Stimulated activated naive CD8-positive, alpha-beta T cell treated with anti-CD3 and anti-CD28 coated beads, Interleukin-15, Interleukin-2, amounts not matched to agents 100 U/mL and 50 U/mL, for 24 hours (primary cell): Measurements from ENCODE around the gene NR3C2.
"Not testable (repeated sequence)": the region's sequence is repeated elsewhere in the genome, so short reads cannot be mapped to it uniquely, and the experiment has no call there.

Experiments used
- ATAC-seq: fragments of 150-1000 bp; cut with Tn5 transposase; one replicate; pipeline ENCODE4 v1.10.0; 2021
- DNase-seq: peaks from one replicate; pipeline ENCODE4 v3.0.0; 2021

The NR3C2 gene

DNA sequence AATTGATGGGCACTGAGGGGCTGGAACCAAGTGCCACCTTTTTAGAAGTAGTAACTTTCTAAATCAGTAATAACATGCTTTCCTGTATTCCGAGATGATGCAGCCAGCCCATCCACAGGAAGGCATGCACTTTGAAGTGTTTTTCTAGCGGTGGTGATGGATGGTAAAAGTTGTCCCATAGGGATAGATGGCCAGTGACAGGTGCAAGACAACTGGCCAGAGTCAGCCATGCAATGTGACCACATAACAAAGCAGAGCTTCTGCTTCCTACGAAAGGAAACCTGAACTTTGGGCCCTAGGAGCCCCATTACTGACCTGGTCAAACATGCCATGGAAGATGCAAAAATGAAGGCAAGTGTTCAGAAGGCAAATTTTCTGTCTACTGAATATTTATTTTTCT, 72.3 kb downstream of the NR3C2 start:
- ATAC-seq (no peak), DNase-seq (no peak)

DNA sequence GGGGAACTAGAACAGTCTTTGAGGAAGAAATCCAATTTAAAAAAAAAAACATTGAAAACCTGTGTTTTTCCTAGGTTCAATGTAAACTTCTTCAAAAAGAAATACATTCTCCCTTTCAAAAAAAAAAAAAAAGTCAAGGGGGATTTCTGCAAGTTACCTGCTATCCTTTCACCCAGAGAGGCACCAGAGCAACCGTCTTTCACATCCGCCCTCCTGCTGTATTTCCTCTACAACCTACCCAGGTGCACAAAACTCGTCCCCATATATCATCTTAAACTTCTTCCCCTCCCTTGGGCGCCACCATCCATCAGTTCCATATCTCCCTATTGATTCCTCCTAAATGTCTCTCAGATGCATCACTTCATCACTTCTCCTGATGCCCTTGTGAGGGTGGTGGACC, 74.5 kb downstream of the NR3C2 start:
- DNase-seq (no peak), ATAC-seq (no peak)

DNA sequence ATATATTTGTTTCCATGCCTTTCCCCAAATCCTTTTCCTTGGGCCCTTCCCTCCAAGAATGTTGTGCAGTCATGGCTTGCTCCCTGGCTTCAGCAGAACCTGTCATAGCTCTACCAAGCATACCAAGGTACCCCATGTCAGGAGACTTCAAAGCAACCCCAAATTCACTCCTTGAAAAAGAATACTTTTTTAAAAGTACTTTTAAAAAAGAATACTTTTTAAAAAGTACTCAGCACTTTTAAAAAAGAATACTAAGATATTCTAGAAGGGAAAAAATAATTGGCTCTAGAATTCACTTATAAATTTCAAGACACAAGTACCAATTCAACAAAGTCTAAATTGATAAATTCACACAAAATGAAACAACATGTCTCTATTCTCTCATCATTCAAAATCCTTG, 76.0 kb downstream of the NR3C2 start:
- no peak for DNase-seq
- no peak for ATAC-seq

DNA sequence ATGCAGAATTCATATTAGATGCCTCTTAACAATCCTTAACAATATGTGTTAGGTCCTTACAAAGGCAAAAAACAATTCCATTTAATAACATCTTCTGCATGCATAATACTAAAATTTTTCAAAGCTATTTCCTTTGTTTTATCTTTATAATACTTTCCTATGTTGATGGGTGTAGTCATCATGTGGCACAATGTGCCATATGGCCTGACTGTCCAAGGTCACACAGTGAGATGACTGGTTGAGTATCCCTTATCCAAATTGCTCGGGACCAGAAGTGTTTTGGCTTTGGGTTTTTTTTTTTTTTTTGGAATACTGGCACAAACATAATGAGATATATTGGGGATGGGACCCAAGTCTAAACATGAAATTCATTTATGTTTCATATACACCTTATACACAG, 77.7 kb downstream of the NR3C2 start:
- ATAC-seq, result no peak
- DNase-seq, result no peak

DNA sequence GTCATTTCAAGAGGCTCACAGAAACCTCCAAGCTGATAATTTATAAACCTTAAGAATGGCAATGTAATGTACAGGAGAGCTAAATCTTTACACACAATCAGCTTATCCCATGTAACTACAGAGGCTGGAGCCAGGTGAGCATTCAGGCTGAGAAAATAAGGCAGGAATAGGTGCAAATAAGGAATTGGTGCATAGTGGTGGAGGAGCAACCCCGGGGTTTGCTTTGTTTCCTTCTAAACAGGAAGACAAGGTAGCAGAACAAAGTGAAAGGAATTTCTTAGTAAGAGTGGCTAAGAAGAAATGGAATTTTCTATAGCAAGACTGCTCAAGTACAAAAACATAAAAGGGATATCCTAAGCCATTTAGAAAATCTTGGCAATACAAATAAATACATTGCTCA, 82.4 kb downstream of the NR3C2 start:
- no peak for ATAC-seq
- no peak for DNase-seq

DNA sequence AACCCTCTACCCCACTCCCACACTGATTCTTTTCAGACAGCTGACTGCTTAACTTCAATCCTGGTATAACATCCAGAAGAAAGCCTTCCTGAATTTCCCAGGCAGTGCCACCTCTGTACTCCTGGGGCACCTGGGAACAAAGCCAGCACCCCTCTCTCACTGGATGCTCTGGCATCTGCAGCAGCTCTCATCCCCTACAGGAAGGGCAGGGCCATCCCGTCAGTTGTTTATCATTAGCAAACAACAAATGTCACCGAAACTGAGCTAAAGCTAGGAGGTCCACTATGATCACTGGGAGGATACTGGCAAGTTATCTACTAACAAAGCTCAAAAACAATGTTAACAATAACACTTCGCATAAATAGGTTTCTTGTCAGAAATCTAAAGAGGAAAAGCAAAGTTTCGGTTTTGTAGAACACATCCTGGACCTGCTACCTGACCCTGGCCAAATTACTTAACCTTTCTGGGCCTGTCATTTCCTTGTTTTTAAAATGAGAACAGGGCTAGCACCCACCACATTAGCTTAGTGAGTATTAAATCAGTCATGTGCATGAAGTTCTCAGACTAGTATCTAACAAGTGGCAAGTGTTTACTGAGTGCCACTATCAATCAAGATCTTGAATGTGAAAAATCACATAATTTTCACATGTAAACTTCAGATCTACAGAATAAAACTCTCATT, 86.6 kb downstream of the NR3C2 start:
- ATAC-seq (no peak), DNase-seq (no peak)

DNA sequence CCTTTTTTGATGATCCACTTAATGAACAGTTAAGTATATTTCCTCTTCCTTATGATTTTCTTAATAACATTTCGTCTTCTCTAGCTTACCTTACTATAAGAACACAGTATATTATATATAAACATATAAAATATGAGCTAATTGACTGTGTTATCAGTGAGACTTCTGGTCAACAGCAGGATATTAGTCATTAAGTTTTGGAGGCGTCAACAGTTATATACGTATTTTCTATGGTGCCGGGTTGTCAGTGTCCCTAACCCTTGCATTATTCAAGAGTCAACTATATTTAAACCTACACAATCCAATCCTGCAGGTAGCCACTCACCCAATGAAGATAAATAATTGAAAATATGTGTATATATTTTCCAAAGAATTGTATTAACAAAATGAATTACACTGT, 88.0 kb downstream of the NR3C2 start:
- no peak for DNase-seq
- ATAC-seq, result no peak

DNA sequence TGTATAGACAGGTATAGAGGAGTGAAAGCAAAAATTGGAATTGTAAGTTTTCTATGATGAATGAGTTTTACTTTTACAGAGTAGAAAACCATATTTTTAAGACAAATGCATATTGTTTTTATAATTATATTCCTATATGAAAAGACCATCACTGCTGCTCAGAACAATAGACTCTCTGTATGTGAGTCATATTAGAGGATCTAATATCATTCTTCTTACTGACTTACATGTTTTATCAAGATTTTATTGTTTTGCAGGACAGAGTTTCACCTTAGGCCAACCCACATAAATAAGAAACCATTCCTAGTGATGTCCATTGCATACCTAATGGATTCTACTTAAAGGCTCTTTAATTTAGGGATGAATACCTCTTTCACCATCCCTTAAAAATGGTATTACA, 88.6 kb downstream of the NR3C2 start:
- ATAC-seq, result no peak
- no peak for DNase-seq

DNA sequence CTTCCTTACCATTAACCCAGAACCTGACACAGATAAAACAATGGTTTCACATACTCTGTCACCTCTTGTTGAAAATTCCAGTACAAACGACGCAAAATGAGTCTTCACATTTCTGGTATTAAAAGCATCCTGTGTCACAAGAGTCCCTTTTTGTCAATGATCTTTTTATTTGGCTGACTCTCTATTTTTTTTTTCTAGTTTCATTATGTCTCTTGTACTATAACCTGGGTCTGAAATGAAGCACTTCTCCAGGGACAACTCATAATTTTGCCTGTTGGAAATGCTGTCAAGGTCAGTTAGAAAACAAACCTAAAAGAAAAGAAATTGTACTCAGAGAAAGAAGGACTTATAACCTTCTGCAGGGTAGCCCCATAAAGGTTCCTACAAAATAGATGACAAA, 93.1 kb downstream of the NR3C2 start:
- ATAC-seq (no peak), DNase-seq (no peak)

DNA sequence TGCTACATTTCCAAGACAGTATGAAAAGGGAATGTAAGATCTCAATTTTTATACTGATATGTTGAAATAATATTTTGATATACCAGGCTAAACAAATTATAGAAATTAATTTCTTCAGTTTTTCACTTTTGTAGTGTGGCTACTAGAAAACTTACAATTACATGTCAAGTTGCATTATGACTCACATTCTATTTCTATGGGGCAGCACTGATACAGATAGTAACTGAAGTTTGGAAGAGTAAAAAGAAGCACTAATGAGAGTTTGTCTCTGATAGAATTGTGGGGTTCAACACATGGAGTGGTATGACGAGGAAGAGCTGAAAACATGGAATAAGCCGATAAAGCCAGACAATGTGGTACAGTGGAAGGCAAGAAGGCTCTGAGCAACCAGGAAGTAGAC, 95.6 kb downstream of the NR3C2 start:
- ATAC-seq (no peak), DNase-seq (no peak)

DNA sequence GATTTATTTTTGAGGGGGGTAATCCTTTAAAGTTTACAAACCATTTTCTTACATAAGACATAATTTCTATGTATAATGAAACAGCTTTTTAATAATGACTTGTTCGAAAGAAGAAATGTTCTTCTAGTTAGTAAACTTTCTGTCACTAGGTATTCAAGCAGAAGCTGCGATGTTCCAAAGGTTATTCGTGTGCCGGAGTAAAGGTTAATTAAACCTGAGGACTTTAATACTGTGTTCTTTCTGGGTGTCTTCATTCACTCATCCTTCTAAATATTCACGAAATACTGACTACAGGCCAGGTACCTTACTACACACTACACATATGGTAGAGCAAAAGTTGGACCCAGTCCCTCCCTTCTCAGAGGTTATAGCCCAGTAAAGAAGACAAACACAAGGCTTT, 96.7 kb downstream of the NR3C2 start:
- DNase-seq (no peak), ATAC-seq (no peak)

DNA sequence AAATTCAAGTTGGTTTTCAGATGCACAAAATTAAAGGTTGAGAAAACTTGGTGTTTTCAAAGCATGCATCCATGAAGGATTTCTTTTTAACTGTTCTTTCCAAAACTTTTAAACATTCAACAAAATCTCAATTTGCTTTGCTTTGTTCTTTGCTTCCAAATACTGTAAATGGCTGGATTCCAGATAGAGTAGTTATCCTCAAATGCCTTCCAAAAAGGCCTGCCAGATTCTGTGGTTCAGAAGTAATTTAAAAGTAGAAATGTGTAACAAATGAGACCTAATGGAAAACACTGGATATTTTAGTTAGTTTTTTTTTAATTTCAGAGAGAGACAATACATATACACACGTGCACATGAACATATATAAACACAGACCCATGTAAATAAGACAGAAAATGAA, 97.3 kb downstream of the NR3C2 start:
- DNase-seq (no peak), ATAC-seq (no peak)

DNA sequence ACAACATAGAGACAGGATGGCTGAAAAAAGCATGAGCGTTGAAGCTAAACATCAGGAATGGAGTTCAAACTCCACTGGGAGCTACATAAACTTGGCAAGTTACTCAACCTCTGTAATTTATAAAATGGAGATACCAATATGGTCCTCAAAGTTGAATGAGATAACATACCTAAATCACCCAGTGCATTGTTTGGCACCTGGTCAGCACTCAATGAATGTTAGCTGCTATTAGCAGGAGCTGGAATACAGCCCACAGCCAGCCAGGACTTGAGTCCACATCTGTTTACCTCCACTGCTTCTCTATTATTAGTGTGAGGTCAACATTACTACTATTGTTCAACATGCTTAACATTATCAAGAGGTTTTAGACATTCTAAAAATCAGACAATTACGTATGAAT, 97.9 kb downstream of the NR3C2 start:
- DNase-seq (no peak), ATAC-seq (no peak)

DNA sequence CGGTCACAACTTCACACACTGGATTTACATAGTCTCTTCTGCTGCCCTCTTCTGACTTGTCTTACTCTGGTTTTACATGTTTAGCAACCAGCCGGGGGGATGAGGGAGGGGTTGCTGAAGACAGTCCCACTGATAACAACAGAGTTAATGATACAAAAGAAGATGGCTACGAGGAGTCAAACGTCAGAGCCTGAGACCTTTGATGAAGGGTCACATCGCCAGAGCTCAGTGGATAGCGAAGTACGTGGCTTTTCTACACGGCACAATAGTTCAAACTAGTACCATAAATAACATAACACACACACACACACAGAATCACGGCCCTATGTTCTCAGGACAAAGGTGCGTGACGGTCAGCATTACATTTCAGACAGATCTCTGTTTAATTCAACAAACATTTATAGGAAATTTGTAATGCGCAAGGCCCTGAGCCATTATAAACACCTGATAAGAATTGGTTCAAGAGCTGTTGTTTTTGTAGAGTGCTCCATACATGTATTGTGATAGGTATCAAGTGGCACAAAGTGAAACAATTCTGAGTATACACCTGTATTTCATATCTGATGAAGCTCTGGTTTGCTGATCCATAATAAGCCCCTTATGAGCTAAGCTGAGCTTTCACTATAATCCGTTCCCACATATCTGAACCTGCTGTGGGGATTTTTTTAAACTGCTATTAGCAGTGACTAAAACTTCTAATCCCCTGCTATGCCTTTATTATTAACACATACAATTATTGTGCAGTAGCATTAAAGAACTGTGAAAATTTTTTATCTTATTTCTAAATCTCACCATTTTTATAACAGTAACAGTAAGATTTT, 100.0 kb downstream of the NR3C2 start:
- ATAC-seq (no peak), DNase-seq (no peak)

DNA sequence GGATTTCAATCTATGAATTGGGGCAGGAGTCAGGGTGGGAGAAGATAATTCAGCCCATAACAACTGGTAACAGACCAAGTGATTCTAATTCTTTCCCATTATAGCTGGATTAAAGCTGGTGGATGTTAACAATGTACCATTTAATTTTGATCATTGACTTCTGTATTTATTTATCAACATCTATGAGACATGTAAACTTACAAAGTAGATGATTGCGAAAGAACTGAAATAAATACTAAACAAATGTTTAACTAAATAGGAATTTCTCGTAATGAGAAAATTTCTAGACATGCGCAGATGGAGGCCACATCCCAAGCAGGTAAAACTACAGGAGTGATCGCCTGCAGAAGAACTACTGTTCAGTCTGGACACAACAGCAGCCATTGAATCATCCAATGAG, 107.1 kb downstream of the NR3C2 start:
- ATAC-seq (no peak), DNase-seq (no peak)

DNA sequence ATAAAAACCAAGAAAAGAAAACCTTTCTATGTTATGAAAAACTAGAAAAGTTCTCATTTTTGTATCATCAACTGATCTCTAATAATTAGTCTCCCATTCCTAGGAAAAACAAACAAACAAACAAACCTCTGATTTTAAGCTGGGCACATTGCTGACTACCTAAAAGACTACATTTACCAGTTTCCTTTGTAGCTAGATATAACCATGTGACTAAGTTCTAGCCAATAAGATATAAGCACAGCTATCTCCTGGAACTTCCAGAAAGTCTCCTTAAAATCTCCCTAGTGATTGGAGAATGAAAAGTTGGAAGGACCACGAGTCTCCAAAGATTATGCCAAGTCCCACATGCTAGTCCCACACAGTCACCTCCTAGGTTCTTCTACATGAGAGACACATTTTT, 108.9 kb downstream of the NR3C2 start:
- ATAC-seq, result no peak
- DNase-seq, result no peak

DNA sequence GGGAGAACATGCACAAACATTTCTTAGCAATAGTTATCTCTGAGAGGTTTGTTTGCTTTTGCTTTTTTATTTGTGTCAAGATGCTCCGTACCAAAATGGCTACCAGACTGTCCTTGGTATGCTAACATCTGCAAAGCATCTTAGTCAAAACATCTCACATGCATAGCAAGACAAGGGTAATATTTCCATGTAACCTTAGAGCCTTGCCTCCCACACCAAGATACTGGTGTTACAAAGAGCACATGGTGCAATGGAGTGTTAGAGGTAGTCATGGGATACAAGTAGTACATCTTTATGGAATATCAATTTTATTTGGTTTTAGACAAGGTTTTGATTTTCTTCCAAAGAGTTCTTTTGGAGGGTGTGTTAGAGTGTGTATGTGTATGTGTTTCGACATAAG, 109.7 kb downstream of the NR3C2 start:
- no peak for DNase-seq
- no peak for ATAC-seq

DNA sequence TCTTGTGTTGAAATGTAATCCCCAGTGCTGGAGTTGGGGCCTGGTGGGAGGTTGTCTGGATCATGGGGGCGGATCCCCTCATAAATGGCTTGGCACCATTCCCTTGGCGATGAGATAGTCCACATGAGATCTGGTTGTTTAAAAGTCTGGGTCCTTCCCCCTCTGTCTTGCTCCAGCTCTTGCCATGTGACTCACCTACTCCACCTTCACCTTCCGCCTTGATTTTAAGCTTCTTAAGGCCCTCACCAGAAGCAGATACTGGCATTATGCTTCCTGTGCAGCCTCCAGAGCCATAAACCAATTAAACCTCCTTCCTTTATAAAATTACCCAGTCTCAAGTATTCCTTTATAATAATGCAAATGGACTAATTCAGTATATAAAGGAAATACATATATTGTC, 111.5 kb downstream of the NR3C2 start:
- DNase-seq (no peak), ATAC-seq (no peak)

DNA sequence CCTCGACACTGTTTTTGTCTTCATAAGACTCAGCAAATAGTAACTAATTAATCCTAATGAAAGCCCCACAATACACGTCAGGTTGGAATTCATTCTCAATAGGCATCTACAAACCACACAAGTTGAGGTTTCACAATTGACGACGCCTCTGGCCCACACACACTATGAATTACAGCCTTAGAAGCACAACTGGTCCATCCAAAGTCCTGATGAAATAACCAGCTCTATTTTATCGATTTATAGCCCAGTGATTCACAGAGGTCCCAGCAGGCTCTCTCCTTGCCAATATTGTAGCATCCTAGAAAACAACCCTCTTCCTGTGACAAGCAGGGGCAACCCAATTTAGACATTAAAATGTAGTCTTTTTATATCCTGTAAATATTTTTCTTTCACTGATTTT, 112.1 kb downstream of the NR3C2 start:
- DNase-seq, result no peak
- ATAC-seq, result no peak

DNA sequence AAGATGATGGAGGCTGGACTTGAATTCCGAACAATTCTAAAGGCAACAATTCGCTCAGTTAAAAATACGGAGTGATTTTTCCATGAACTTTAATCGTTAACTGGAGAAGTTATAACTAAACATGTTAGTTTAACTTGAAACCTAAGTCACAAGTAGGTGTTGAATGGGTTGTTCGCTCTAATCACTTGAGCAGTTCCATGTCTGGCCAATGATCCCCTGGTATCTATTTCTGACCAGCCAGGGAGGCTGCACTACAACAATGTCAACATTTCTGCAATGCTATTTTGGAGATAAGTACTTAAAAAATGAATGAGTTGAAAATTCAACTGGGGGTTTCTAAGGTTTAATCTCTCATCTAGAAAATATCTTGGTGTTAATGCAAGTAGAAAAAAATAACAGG, 112.5 kb downstream of the NR3C2 start:
- DNase-seq (no peak), ATAC-seq (no peak)

DNA sequence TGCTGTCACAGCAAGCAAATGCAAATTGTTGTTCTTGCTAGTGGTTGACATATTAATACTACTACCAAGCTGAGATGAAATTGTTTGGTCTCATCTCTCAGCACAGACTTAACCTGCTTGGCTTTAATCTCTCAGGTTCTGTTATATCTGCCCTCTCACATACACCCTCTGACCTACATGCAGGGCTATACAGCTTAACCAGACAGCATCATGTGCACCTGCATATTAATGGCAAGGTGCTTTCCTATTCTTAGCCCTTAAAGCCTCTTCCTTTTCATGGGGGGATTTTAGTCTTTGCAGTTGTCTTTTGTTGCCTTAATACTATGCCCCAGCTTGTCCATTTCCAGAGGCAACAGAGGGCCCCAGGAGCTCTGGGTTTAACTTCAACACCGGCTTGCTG, 114.5 kb downstream of the NR3C2 start:
- ATAC-seq, result no peak

DNA sequence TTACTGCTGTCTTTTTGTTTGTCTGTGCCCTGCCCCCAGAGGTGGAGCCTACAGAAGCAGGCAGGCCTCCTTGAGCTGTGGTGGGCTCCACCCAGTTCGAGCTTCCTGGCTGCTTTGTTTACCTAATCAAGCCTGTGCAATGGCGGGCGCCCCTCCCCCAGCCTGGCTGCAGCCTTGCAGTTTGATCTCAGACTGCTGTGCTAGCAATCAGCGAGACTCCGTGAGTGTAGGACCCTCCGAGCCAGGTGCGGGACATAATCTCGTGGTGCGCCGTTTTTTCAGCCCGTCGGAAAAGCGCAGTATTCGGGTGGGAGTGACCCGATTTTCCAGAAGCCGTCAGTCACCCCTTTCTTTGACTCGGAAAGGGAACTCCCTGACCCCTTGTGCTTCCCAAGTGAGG, 118.9 kb downstream of the NR3C2 start:
- ATAC-seq, DNase-seq: not testable (repeated sequence)

More for the DNA sequence above, 114.5 kb downstream of the NR3C2 start:
- no peak for DNase-seq

DNA sequence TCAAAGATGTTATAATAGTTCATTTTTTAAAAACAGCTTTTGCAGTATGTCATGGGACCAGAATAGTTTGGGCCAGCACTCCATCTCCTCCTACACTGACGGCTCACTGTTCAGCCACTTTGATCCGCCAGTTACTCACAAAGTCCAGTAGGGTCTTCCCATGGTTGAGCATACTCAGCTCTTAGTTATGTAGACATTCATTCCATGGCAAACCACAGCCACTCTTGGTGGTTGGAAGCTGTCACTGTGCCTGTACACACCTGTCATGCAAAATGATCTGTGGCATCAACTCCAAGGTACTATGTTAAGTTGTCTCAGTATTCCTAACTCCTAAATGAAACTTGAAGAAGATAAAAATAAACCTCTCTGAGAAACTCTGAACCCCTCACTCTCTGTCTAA, 127.2 kb downstream of the NR3C2 start:
- ATAC-seq (peak; percentile 77), DNase-seq (no peak)

DNA sequence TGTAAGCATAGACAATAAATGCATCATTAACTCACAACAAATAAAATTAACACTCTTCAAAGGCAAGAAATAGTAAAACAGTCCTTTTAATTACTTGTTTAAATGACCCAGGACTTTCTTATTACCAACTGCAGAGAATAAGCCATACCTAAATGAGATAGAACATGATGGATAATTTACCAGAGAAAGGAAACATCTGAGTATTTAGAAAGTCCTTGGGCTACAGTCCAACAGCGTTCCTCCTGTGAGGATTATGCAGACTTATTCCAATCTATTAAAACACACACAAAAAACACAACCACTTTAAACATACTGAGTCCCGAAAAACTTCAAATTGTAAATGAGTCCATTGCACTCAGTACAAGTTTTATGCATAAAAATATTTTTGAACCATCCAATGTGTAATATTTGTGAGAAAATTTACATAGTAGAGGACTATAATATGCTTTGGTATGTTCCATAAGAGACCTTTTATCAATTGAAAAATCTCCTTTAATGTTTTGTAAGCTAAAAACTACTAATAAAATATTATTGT, 129.2 kb downstream of the NR3C2 start:
- no peak for ATAC-seq

More for the DNA sequence above, 129.2 kb downstream of the NR3C2 start:
- no peak for DNase-seq
